H1 (cell line): Measurements from ENCODE around the gene NHP2. TPM values are rescaled to one million over a fixed set of nuclear protein-coding genes. Genes with fewer than 3 reads are reported as not detected.

Source experiments
- ATF2 ChIP-seq: IDR thresholded peaks from 2 replicates; pipeline ENCODE4 v1.6.1; 2012; ENCODE audit warnings: low read length, inconsistent platforms
- ATF3 ChIP-seq: IDR thresholded peaks from 2 replicates; pipeline ENCODE4 v1.6.1; 2011; ENCODE audit warnings: low read depth, mild to moderate bottlenecking, low read length; ENCODE audit not compliant: insufficient read depth
- CHD1 ChIP-seq: IDR thresholded peaks from 2 replicates; pipeline ENCODE4 v1.6.1; 2012; ENCODE audit warnings: low read depth, low read length, improper control_type of control experiment
- CHD2 ChIP-seq: IDR thresholded peaks from 2 replicates; pipeline ENCODE4 v1.6.1; 2012; ENCODE audit warnings: low read length, improper control_type of control experiment
- EZH2 ChIP-seq: fragments of 200-600 bp; sonication (generic); IDR thresholded peaks from 2 replicates; pipeline ENCODE4 v1.7.1; 2012; ENCODE audit warnings: low read depth, mild to moderate bottlenecking, moderate library complexity, low read length, inconsistent platforms; ENCODE audit not compliant: severe bottlenecking
- GTF2F1 ChIP-seq: IDR thresholded peaks from 2 replicates; pipeline ENCODE4 v1.6.1; 2012; ENCODE audit warnings: low read depth, low read length, improper control_type of control experiment, borderline replicate concordance
- HDAC6 ChIP-seq: IDR thresholded peaks from one replicate; pipeline ENCODE4 v1.7.1; 2012; ENCODE audit warnings: low read depth, mild to moderate bottlenecking, inconsistent platforms, low read length, moderate library complexity
- JUN ChIP-seq: IDR thresholded peaks from 2 replicates; pipeline ENCODE4 v1.6.1; 2011; ENCODE audit warnings: low read depth, mild to moderate bottlenecking, improper control_type of control experiment, low read length
- MAX ChIP-seq: IDR thresholded peaks from 2 replicates; pipeline ENCODE4 v1.6.1; 2012; ENCODE audit warnings: inconsistent platforms
- NRF1 ChIP-seq: IDR thresholded peaks from 2 replicates; pipeline ENCODE4 v1.6.1; 2011; ENCODE audit warnings: mild to moderate bottlenecking, low read depth, low read length, improper control_type of control experiment
- RAD21 ChIP-seq, 2 experiments: IDR thresholded peaks in 1 of 2; conservative IDR thresholded peaks in 1 of 2; 2 replicates each; pipeline ENCODE4 v1.6.1; 2011; ENCODE audit warnings: low read depth in 2 of 2, low read length in 2 of 2, improper control_type of control experiment in 1 of 2, inconsistent platforms in 1 of 2, mild to moderate bottlenecking in 1 of 2, moderate library complexity in 1 of 2
- SIRT6 ChIP-seq: IDR thresholded peaks from one replicate; pipeline ENCODE4 v1.7.1; 2012; ENCODE audit warnings: low read length, inconsistent platforms
- TCF12 ChIP-seq: IDR thresholded peaks from 2 replicates; pipeline ENCODE4 v1.6.1; 2011; ENCODE audit warnings: low read depth, mild to moderate bottlenecking, low read length
- USF2 ChIP-seq: IDR thresholded peaks from 2 replicates; pipeline ENCODE4 v1.6.1; 2011; ENCODE audit warnings: low read length, improper control_type of control experiment
- polyA plus RNA-seq, 7 experiments: library from polyadenylated mRNA; depleted of rRNA in 3 of 7; stranded (reverse) in 5 of 7; unstranded in 2 of 7; fragments of >200 nt in 5 of 7; fragments of 200-250 nt in 2 of 7; gene quantifications; 1 replicate in 5 of 7; 2 replicates in 1 of 7; 4 replicates in 1 of 7; pipeline versions ENCODE4 v1.2.1 to v1.2.3, GENCODE V29; 2011 to 2013; ENCODE audit warnings: missing spikeins in 2 of 7, mixed read lengths in 2 of 7
- total RNA-seq: library from RNA; stranded (reverse); fragmentation: NEBNext Ultra II Directional; extraction: Animal tissue kit (Norgen Biotek cat#: 25700); gene quantifications from 2 replicates; pipeline ENCODE4 v1.2.1, GENCODE V29; 2021

The NHP2 gene
- total and polyA plus RNA-seq, 2 of the 8 experiments (the other 6 are each of a cell fraction or from before 2014, with no cell fraction given), result 241 to 263 TPM

- TF ChIP-seq EZH2 (no peak), MAX (peak; percentile 20; the same call in 1 of the 2 replicates), NRF1 (no peak), RAD21 (IDR thresholded peaks at IDR 0.05 in 1 of 2, conservative IDR thresholded peaks at IDR 0.05 in 1 of 2; ENCODE audit: low read depth in 2 of 2, low read length in 2 of 2) (peak in 1 of 2 experiments; percentile 20; a peak in 3 of 4 replicates), USF2 (no peak), ATF3 (no peak), CHD1 (no peak; the same call in 1 of the 2 replicates), HDAC6 (no peak), GTF2F1 (no peak), SIRT6 (no peak), TCF12 (0 out of 2 replicates have a peak, but pooled peaks have one; percentile 72), JUN (0 out of 2 replicates have a peak, but pooled peaks have one; percentile 30), ATF2 (0 out of 2 replicates have a peak, but pooled peaks have one; percentile 60), CHD2 (no peak)
These were observed 27.1 kb downstream of the NHP2 start (continued) for GRCh38 chr5:178126556-178126955.
